Fibroblast of lung (primary cell): ENCODE measurements around the gene ATL1.

Experiments used
- CTCF ChIP-seq, 2 donors: IDR thresholded peaks in 1 of 2; conservative IDR thresholded peaks in 1 of 2; 1 replicate in 1 of 2; 2 replicates in 1 of 2; pipeline ENCODE4 v1.5.1; 2011 to 2012; ENCODE audit warnings: low read length in 2 of 2, control low read depth in 1 of 2, inconsistent platforms in 1 of 2, low read depth in 1 of 2, mild to moderate bottlenecking in 1 of 2
- EZH2 ChIP-seq: IDR thresholded peaks from 2 replicates; pipeline ENCODE4 v1.5.1; 2012; ENCODE audit warnings: low read length, control low read depth, mild to moderate bottlenecking; ENCODE audit errors: missing control alignments

- TF ChIP-seq CTCF (conservative IDR thresholded peaks at IDR 0.05 in 1 of 2, IDR thresholded peaks at IDR 0.05 in 1 of 2; ENCODE audit: low read depth in 1 of 2, low read length in 2 of 2) (no peak), EZH2 (no peak)
These were observed 97.8 kb downstream of the ATL1 start for GRCh38 chr14:50657753-50658152.
